HepG2 (cell line): ENCODE data around the gene ZBTB2. TPM values are rescaled to one million over a fixed set of nuclear protein-coding genes. Genes with fewer than 3 reads are reported as not detected.
A peak's percentile ranks its signal among the peaks of the same experiment; 100 is the strongest.

Experiments
- CC2D1A ChIP-seq: sonication (generic); formaldehyde crosslinking; IDR thresholded peaks from 2 replicates; pipeline ENCODE4 v1.8.1; 2023; ENCODE audit warnings: mild to moderate bottlenecking, missing genetic modification reagents
- CEBPB ChIP-seq: IDR thresholded peaks from 2 replicates; pipeline ENCODE4 v1.6.1; 2011; ENCODE audit warnings: low read depth, low read length, improper control_type of control experiment, borderline replicate concordance
- GPN1 ChIP-seq: sonication (generic); formaldehyde crosslinking; IDR thresholded peaks from 2 replicates; pipeline ENCODE4 v1.5.1; 2020; ENCODE audit warnings: missing genetic modification reagents, borderline replicate concordance
- HIC2 ChIP-seq: sonication (generic); formaldehyde crosslinking; IDR thresholded peaks from 2 replicates; pipeline ENCODE4 v1.9.0; 2022; ENCODE audit warnings: low read depth, missing genetic modification reagents
- HMG20B ChIP-seq: conservative IDR thresholded peaks from 2 replicates; pipeline ENCODE4 v1.6.1; 2016; ENCODE audit warnings: missing genetic modification reagents, missing compliant biosample characterization
- JUNB ChIP-seq: sonication (generic); formaldehyde crosslinking; IDR thresholded peaks from 2 replicates; pipeline ENCODE4 v1.8.0; 2022; ENCODE audit warnings: missing genetic modification reagents, mild to moderate bottlenecking, borderline replicate concordance
- NBN ChIP-seq: fragments of 450-650 bp; conservative IDR thresholded peaks from 2 replicates; pipeline ENCODE4 v1.6.1; 2017
- POLR2AphosphoS2 ChIP-seq: IDR thresholded peaks from 2 replicates; pipeline ENCODE4 v1.6.1; 2011; ENCODE audit warnings: low read depth, low read length, improper control_type of control experiment
- SETDB1 ChIP-seq: sonication (generic); formaldehyde crosslinking; IDR thresholded peaks from 2 replicates; pipeline ENCODE4 v1.5.1; 2020; ENCODE audit warnings: missing genetic modification reagents, mild to moderate bottlenecking, borderline replicate concordance
- TRIM24 ChIP-seq: sonication (generic); formaldehyde crosslinking; IDR thresholded peaks from 2 replicates; pipeline ENCODE4 v1.8.0; 2022; ENCODE audit warnings: mild to moderate bottlenecking, missing genetic modification reagents
- ZC3H13 ChIP-seq: sonication (generic); formaldehyde crosslinking; IDR thresholded peaks from 2 replicates; pipeline ENCODE4 v1.8.1; 2023; ENCODE audit warnings: mild to moderate bottlenecking, missing genetic modification reagents, moderate library complexity
- ZHX2 ChIP-seq, 2 experiments: sonication (generic) in 1 of 2; formaldehyde crosslinking in 1 of 2; IDR thresholded peaks; 2 replicates each; pipeline versions ENCODE4 v1.6.1 to v1.9.0; 2014 to 2022; ENCODE audit warnings: antibody characterized with exemption in 1 of 2, borderline replicate concordance in 1 of 2, inconsistent platforms in 1 of 2, low read depth in 1 of 2, missing genetic modification reagents in 1 of 2
- ZNF18 ChIP-seq: sonication (generic); formaldehyde crosslinking; IDR thresholded peaks from 2 replicates; pipeline ENCODE4 v1.8.0; 2022; ENCODE audit warnings: mild to moderate bottlenecking, missing genetic modification reagents; ENCODE audit not compliant: insufficient replicate concordance
- ZNF414 ChIP-seq: sonication (generic); formaldehyde crosslinking; IDR thresholded peaks from 2 replicates; pipeline ENCODE4 v1.5.0; 2020; ENCODE audit warnings: missing genetic modification reagents
- ZNF430 ChIP-seq: sonication (generic); formaldehyde crosslinking; IDR thresholded peaks from 2 replicates; pipeline ENCODE4 v1.9.0; 2021; ENCODE audit warnings: mild to moderate bottlenecking, missing genetic modification reagents
- ZNF484 ChIP-seq: sonication (generic); formaldehyde crosslinking; IDR thresholded peaks from 2 replicates; pipeline ENCODE4 v1.5.1; 2020; ENCODE audit warnings: mild to moderate bottlenecking, low read depth, missing genetic modification reagents, borderline replicate concordance
- ZNF550 ChIP-seq: sonication (generic); formaldehyde crosslinking; IDR thresholded peaks from 2 replicates; pipeline ENCODE4 v1.4.0; 2020; ENCODE audit warnings: mild to moderate bottlenecking, missing genetic modification reagents, borderline replicate concordance
- ZNF674 ChIP-seq: sonication (generic); formaldehyde crosslinking; IDR thresholded peaks from 2 replicates; pipeline ENCODE4 v1.5.0; 2020; ENCODE audit warnings: low read depth, mild to moderate bottlenecking, missing genetic modification reagents
- ZSCAN21 ChIP-seq: sonication (generic); formaldehyde crosslinking; IDR thresholded peaks from 2 replicates; pipeline ENCODE4 v1.8.0; 2022; ENCODE audit warnings: mild to moderate bottlenecking, missing genetic modification reagents, moderate library complexity, borderline replicate concordance
- polyA plus RNA-seq, 8 experiments: library from polyadenylated mRNA; depleted of rRNA in 3 of 8; stranded (reverse) in 7 of 8; unstranded in 1 of 8; fragments of >200 nt; fragmentation: Illumina TruSeq in 4 of 8; extraction: Trizol in 4 of 8; gene quantifications; 2 replicates each; pipeline versions ENCODE4 v1.2.1 to v1.2.3, GENCODE V29; 2011 to 2016; ENCODE audit warnings: low read depth in 4 of 8, missing spikeins in 1 of 8, mixed read lengths in 1 of 8; ENCODE audit not compliant: insufficient read depth in 1 of 8
- total RNA-seq, 5 experiments: library from RNA; depleted of rRNA; stranded (reverse); fragments of >200 nt; fragmentation: Illumina TruSeq; extraction: Trizol; gene quantifications; 2 replicates each; pipeline ENCODE4 v1.2.3, GENCODE V29; 2016; ENCODE audit warnings: low read depth in 1 of 5

ZBTB2 gene
- total and polyA plus RNA-seq, 2 of the 13 experiments (the other 11 are each of a cell fraction or from before 2014, with no cell fraction given), result 15.4 to 22.8 TPM

- TF ChIP-seq ZHX2 (IDR thresholded peaks at IDR 0.05; ENCODE audit: low read depth), result no peak; the same call in 1 of the 2 replicates
- no peak for TF ChIP-seq ZHX2 (CRISPR knock-in tag; IDR thresholded peaks at IDR 0.05; ENCODE audit: borderline replicate concordance)
- TF ChIP-seq POLR2AphosphoS2, result no peak; the same call in 1 of the 2 replicates
- TF ChIP-seq ZNF674 (CRISPR knock-in tag), result no peak
- TF ChIP-seq CEBPB, result no peak
- TF ChIP-seq ZNF414 (CRISPR knock-in tag), result no peak
- no peak for TF ChIP-seq JUNB
- no peak for TF ChIP-seq ZNF484
- TF ChIP-seq GPN1, result no peak
- no peak; the same call in 1 of the 2 replicates for TF ChIP-seq HIC2 (CRISPR knock-in tag)
- no peak for TF ChIP-seq NBN
- TF ChIP-seq TRIM24, result no peak
- no peak; the same call in 1 of the 2 replicates for TF ChIP-seq ZC3H13 (CRISPR knock-in tag)
- TF ChIP-seq ZNF18 (CRISPR knock-in tag), result no peak
- TF ChIP-seq HMG20B, result no peak
- TF ChIP-seq ZNF430, result 0 out of 2 replicates have a peak, but pooled peaks have one; percentile 1
- TF ChIP-seq ZNF550, result no peak
- no peak for TF ChIP-seq SETDB1 (CRISPR knock-in tag)
- TF ChIP-seq CC2D1A, result no peak
- 0 out of 2 replicates have a peak, but pooled peaks have one; percentile 3 for TF ChIP-seq ZSCAN21
Measured at GRCh38 chr6:151390851-151391470, 398 bp downstream of the ZBTB2 start (continued).
